GM21360 (cell line): Measurements from ENCODE around the gene PPM1B.
"Not testable (repeated sequence)": the region's sequence is repeated elsewhere in the genome, so short reads cannot be mapped to it uniquely, and the experiment has no call there.

Experiments used
- ATAC-seq: cut with Tn5 transposase; IDR thresholded peaks from one replicate; pipeline ENCODE4 v1.9.1; 2021; ENCODE audit warnings: mild to moderate bottlenecking, moderate library complexity; ENCODE audit not compliant: unreplicated experiment

PPM1B gene

DNA sequence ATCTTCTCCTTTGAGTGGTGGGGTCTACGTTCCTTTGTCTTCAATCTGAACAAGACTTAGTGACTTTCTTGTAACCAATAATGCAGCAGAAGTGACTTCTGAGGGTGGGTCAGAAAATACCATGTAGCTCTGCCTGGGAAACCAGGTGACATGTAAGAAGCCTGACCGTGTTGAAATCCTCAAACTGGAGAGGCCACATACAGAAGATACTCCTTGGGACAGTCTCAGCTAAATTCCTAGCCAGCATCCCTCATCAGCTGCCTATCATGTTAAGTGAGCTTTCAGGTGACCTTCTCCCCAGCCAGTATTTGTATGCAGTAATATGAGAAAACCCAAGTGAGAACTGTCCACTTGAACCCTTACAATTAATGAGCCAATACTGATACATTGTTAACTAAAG lies 27.0 kb downstream of the PPM1B start:
- ATAC-seq, result no peak

DNA sequence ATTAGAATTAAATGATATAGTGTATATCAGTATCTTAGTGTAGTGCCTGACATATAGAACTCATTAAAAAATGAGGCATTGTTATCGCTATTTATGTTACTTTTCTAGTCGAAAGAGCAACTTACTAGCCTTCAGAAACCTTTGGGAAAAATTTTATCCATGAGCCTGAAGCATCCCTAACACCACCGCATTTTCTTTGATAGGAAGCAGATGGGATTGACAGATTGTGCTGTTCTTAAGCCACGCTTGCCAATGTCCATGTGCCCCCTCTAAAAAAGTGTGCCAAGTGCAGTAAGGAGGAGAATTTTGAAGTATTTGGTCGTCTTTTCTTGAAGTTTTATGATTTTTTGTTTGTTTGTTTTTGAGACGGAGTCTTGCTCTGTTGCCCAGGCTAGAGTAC lies 29.1 kb downstream of the PPM1B start:
- ATAC-seq, result no peak

DNA sequence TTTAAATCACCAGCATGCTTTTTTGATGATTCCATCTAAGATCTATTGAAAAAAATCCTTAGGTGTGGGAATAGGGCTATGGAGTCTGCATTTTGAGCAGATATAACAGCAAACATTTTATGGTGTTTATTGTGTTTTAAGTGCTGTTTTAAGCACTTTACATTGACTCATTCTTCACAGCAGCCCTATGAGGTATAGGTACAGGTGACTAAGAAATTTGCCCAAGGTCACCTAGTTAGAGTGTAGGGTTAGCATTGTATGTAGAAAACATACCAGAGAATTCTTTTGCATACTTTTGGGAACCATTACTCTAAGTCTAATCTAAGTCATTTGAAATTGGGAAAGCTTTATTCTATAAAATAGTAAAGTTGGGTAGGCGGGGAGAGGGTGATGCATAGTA lies 31.3 kb downstream of the PPM1B start:
- no peak for ATAC-seq

DNA sequence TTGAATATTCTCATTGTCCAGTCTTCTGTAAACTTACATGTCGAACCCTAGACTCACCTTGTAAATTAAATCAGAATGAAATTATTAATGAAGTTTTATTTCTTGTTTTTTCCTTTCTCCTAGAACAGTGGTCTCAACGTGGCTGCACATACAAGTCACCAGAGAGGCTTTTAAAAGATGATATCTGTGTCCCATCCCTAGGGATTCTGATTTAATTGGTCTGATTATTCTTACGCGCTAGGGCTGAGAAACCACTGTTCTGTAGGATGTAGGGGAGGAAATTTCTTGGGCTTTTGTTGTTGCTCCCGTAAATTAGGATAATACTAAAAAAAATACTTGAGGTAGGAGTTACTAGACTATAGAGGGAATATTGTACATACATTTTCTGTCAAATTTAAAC lies 32.1 kb downstream of the PPM1B start:
- no peak for ATAC-seq

DNA sequence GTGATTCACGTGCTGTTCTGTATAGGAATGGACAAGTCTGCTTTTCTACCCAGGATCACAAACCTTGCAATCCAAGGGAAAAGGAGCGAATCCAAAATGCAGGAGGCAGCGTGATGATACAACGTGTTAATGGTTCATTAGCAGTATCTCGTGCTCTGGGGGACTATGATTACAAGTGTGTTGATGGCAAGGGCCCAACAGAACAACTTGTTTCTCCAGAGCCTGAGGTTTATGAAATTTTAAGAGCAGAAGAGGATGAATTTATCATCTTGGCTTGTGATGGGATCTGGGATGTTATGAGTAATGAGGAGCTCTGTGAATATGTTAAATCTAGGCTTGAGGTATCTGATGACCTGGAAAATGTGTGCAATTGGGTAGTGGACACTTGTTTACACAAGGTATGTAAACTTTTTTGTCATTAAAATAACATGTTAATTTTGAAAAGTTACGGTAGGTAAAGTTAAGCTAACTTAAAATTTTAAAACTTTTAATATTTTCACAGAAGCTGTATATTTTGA lies 33.0 kb downstream of the PPM1B start:
- no peak for ATAC-seq

DNA sequence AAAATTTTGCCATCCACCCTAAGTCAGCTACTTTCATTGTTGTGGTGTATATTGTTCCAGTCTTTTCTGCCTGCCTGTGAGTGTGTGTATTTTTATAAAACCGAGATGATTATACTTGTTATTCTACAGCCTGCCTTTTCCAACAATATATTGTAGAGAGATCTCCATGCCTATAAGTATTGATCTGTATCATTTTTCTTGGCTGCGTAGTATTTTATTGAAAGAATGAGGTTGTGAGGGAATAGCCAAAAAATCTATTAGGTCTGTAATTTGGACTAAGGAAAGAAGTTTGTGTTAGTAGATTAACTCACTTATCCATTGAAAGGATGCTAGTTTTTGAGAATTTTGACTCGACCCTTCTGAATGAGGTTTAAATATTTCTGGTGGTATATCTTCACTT lies 34.9 kb downstream of the PPM1B start:
- no peak for ATAC-seq

DNA sequence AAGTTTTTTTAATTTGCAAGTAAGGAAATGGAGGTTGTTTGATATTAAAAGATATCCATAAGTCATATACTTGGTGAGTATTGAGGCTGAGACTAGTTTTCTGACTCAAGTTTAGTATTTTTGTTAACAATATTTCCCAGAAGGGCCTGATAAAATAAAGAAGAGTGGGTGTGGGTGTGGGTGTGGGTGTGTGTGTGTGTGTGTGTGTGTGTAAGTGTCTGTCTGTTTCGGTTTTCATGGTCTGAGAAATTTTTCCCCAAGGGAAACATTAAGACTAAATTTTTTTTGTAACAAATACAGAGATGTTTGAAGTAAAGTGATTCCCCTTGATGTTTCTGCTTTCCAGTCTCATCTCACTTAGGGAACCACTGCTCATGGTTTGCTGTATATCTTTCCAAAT lies 36.5 kb downstream of the PPM1B start:
- ATAC-seq, result no peak

DNA sequence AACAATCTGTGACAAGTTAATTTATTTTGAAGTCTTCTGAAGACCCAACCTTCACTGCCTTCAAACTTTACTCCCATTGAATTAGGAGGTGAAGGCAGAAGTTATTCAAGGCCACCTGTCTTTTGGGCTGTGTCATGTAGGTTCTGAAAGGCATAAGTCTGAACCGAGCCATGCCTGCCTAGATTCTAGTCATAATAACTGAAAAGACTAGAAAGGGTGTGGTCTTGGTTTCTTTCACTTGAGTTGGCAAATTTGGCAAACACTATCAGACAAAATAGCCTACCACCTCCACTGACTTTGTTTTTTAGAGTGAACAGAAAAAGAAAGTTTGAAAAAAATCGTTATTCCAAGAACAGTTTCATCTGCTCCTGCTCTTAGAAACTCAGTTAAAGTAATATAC lies 38.4 kb downstream of the PPM1B start:
- no peak for ATAC-seq

DNA sequence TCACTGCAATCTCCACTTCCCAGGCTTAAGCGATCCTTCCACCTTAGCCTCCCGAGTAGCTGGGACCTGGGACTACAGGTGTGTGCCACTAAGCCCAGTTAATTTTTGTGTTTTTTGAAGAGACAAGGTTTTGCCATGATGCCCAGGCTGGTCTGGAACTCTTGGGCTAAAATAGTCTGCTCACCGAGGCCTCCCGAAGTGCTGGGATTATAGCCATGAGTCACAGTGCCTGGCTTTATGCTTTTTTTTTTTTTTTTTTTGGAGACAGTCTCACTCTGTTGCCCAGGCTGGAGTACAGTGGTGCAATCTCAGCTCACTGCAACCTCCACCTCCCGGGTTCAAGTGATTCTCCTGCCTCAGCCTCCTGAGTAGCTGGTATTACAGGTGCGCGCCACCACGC lies 39.0 kb downstream of the PPM1B start:
- not testable (repeated sequence) for ATAC-seq

DNA sequence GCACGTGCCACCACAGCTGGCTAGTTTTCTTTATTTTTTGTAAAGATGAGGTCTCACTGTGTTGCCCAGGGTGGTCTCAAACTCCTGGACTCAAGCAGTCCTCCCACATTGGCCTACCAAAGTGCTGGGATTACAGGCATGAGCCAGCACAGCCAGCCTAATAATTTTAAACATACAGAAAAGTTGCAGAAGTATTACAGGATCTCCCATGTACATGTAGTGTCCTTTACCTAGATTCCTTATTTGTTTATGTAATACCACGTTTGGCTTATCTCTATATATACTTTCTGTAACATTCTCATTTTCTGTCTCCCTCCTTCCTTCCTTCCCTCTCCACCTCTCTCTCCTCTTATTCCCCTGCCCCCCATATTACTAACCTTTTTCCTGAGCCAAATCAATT lies 41.7 kb downstream of the PPM1B start:
- no peak for ATAC-seq

DNA sequence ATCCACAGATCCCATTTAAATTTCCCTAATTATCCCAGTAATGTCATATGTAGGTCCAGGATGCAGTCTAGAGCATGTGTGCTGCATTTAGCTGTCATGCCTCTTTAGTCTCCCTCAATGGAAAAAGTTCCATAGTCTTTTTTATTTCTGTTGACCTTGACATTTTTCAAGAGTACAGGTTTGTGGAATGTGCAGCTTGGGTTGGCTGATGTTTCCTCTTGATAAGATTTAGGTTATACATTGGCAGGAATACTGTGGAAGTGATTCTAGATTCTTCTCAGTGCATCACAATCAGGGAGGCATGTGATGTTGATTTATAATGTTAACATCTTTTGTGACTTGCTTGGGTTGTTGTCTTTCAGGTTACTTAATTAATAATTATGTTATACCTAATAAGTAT lies 42.5 kb downstream of the PPM1B start:
- no peak for ATAC-seq

DNA sequence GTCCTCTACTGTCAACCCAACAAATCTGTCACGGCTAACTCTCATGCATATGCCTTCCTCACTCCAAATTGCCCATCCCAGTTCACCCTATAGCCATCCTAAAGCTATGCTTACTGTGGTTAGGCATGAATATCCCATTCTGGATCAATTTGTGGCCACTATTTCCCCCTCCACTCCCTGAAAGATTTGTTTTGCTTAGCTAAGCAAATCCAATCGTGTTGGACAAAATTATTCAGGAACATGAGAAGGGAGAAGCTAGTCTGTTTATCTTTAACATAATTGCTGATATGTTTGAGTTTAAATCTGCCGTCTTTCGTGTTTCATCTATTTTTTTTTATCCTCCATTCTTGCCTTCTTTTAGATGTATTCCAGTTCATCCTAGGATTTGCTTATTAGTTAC lies 43.6 kb downstream of the PPM1B start:
- ATAC-seq, result no peak

DNA sequence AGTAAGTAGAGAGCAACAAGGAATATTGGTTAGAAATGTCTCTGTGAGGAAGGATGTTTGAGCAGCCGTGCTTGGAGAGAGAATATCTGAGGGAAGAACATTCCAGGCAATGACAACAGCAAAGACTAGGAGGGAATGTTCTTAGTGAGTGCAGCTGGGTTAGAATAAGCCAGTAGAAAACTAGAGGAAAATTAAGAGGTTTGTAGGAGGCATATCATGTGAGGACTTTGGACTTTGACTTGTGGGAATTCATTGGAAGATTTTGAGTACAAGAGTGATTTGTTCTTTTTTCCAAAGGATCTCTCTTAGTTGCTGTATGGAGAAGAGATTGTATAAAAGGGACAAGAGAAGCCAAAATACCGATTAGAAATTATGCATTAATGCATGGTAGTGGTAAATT lies 47.2 kb downstream of the PPM1B start:
- ATAC-seq, result no peak

DNA sequence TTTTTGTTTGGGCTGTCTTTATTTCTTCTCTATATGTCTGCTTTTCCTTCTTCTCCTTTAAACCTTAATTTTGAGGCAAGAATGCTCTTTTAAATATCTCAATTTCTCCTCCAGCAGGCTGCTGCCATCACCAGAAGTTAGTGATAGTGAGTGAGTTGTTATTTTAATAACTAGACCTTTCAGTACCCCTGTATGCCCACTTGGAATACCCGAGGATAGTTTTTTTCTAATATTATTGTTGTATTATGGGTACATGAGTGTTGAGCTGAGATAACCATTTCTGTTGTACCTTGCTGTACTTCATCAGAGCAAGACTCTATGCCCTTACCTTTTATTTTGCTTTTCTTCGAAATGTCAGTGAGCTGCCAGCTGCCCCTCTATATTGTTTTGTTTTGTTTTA lies 50.1 kb downstream of the PPM1B start:
- ATAC-seq, result no peak

DNA sequence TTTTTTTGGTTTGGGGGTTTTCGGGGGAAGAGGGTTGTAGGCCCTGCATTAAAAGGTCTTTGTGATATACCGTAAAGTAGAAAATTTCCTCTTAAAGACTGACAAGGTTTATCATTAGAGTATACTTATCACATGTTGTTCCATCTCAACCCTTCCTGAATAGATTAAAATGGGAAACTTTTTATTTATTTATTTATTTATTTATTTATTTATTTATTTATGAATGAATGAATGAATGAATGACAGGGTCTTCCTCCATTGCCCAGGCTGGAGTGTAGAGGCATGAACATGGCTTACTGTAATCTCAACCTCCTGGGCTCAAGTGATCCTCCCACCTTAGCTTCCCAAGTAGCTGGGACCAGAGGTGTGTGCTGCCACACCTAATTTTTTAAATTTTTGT lies 58.1 kb downstream of the PPM1B start:
- no peak for ATAC-seq

DNA sequence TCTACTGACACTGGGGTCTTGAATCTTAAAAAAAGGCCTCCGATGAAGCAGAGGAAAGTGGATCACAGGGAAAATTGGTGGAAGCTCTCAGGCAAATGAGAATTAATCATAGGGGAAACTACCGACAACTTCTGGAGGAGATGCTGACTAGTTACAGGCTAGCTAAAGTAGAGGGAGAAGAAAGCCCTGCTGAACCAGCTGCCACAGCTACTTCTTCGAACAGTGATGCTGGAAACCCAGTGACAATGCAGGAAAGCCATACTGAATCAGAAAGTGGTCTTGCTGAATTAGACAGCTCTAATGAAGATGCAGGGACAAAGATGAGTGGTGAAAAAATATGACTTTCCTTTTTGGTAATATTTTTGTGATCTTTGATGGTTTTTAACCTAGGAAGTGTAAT lies 61.7 kb downstream of the PPM1B start:
- ATAC-seq, result no peak

DNA sequence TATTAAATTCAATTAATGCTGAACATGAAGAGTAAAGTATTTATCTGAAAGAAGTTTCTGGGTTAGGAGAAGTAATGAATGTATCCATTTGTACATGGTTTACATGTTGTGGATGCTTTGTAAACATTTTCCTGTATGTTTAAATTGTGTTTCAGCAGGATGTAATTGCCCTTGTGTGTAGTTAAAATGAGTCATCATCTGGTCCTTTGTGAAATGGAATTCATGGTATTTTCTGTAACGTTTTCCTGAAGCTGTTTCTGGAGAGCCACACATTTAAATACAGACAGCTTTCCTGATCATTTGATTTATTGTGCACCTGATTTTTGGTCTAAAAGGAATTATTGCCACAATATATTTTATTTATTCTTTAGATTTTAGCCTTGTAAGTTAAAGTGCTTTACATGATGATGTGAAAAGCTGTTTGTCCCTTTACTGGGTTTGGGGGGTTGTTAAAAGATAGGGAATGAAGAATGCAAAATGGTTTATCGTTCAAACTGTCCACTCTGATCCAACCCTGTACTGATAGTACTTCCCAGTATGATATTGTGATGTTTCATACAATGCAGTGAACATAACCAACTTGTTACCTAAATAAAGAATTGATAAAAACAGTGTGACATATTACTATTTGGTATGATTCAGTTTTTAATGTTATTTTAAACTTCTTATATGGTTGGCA lies 64.9 kb downstream of the PPM1B start:
- ATAC-seq, result no peak

DNA sequence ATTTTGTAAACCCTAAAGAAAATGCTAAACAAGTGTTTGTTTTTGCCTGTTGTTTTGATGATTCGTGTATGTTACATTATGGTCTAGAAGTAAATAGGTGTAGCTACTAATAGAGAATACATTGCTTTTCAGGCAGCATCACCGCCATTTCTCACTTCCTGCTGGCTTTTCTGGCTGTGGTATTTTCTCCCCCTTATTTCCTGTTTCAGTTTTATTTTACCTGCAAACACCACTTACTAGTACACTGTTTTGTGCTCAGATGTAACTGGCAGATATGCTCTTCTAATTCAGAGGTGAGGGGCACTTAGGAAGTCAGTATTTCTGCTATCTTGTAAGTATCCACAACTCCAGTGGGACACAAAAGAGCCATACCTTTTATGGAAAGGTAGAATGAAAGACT lies 68.5 kb downstream of the PPM1B start:
- no peak for ATAC-seq

DNA sequence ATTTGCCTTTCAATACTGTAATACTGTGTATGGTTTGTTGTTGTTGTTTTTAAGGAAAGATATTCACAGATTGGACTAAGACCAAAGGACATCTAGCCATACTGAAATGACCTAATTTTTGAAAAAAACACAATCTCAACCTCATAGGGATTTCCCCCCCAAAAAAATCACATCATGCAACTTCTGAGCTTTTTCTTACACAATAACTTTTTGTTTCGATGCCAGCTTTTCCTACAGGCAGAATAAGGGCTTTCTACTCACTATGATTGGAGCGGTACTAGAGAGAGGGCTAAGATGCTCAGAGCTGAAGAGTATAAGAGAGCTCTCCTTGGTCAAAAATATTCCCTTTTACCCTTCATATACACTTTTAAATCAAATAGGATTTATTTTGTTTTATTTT lies 74.2 kb downstream of the PPM1B start:
- no peak for ATAC-seq

DNA sequence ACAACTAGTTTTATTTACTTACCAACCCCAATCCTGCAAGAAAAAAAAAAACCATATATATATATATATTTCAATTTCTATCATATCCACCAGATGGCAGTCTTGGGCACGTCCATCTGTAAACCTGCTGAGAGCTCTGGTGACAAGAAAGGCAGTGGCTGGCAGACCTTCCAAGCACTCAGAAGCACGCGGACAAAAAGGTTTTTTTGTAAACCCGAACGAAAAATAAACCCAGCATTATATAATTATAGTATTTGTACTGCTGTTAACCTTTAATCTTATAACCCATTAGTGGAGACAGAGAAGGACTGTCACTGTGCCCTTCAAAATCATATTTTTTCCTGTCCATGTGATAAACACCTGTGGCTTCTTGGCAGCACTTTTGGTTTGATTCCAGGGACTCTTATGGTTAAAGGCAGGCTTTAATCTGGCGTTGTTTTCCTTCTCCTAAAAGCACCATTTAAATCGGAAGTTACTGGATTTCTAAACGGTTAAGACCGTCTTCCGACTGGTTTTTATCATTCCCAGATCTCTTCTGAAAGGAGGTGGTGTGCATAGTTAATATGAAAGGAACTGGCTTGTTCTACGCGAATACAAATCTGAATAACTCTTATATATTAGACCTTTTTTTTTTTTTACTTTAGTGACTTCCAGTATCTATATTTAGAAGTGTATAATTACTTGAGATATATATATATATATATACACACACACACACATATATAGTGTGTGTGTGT lies 75.6 kb downstream of the PPM1B start:
- ATAC-seq, result peak; percentile 67

DNA sequence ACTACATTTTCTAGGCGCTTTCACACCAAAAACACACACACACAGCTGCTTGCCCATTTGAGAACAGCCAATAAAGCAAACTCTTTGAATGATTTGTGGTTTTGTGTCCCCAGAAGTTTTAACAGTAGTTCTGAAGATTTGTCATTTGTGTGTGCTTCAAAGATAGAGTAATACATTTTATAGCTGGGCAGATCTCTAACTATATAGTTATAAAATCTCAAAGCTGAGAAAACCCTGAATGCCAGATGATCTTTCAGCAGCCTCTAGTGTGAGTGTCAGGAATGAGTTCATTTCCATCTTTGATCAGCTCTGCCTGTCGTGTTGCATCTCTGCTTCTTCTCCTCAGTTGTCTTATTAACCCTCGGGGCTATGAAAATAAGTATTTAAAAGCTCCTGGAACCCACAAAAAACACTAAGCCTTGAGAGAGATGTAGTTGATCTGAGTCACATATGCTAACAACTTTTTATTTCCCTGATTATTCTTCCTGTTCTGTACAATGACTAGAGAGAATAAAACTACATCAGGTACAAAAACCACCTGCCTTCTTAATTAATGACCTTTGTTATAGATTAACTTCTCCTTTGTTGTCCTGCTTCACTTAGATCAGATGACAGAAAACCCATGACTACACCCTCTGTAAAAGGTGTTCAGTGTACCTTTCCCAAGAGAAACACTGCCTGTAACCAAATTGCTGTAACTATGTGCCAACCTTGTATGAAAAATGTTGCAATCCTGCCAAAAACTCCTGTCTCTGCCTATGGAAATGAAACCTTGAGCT lies 76.6 kb downstream of the PPM1B start:
- no peak for ATAC-seq

DNA sequence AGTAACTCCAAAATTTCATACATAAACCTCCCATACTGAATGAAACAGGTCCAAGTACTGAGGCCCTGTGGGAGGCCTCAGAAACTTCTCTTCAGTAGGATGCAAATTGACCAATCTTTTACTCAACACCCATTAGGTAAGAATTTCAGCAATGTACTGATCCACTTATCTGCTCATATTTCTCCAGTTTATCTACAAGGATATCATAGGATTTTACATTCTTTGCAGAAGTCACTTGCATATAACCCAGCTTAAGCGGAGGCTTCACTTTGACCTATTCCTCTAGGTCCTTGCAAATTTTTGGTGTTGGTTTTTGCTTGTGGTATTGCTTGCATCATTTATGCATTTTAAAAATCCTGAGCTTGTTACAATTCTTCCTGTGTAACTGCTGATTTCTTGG lies 77.8 kb downstream of the PPM1B start:
- ATAC-seq, result no peak
